Liver (tissue), 3 donors: Measurements from ENCODE around the gene MED22.

Experiments used
- TAF1 ChIP-seq: conservative IDR thresholded peaks from 2 replicates; pipeline ENCODE4 v1.6.1; 2016; ENCODE audit warnings: antibody characterized with exemption, mild to moderate bottlenecking
- TF ChIP-seq, protein P1 (sequence below): fragments of 150-350 bp; IDR thresholded peaks from 2 replicates; pipeline ENCODE4 v1.5.1; 2017; ENCODE audit warnings: improper control_type of control experiment, low read depth, low read length; ENCODE audit not compliant: missing input control
- donor health status: healthy.
- donor health status: healthy.

DNA sequence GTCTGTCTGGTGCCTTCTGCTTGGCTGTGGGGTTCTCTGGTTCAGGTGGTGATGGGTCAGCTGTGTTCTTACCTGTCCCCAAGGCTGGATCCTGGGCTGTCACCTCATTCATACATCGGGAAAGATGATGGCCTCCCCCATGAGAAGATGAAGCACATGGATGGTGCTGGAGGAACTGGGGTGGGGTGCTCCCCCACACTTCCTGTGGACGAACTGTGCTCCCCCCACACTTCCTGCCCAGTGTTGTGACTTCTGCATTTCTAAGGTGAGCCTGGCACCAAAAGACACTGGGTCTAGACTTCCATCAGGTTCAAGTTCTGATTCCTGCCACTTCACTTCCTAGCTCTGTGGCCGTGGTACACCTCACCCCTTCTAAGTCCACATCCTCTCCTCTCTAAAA, 7.7 kb downstream of the MED22 start:
- TF ChIP-seq, protein P1, sequence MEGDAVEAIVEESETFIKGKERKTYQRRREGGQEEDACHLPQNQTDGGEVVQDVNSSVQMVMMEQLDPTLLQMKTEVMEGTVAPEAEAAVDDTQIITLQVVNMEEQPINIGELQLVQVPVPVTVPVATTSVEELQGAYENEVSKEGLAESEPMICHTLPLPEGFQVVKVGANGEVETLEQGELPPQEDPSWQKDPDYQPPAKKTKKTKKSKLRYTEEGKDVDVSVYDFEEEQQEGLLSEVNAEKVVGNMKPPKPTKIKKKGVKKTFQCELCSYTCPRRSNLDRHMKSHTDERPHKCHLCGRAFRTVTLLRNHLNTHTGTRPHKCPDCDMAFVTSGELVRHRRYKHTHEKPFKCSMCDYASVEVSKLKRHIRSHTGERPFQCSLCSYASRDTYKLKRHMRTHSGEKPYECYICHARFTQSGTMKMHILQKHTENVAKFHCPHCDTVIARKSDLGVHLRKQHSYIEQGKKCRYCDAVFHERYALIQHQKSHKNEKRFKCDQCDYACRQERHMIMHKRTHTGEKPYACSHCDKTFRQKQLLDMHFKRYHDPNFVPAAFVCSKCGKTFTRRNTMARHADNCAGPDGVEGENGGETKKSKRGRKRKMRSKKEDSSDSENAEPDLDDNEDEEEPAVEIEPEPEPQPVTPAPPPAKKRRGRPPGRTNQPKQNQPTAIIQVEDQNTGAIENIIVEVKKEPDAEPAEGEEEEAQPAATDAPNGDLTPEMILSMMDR = no peak
- no peak for TF ChIP-seq TAF1
